ENCODE measurements around the gene BAHCC1.

BAHCC1 gene

GRCh38 chr17:81515530-81516041 lies 120.3 kb downstream of the BAHCC1 start:
- peak overlapping the region; percentile 67 for H3K4me3 ChIP-seq (ENCODE audit: low read depth, low read length)
- TF ChIP-seq, protein P1, sequence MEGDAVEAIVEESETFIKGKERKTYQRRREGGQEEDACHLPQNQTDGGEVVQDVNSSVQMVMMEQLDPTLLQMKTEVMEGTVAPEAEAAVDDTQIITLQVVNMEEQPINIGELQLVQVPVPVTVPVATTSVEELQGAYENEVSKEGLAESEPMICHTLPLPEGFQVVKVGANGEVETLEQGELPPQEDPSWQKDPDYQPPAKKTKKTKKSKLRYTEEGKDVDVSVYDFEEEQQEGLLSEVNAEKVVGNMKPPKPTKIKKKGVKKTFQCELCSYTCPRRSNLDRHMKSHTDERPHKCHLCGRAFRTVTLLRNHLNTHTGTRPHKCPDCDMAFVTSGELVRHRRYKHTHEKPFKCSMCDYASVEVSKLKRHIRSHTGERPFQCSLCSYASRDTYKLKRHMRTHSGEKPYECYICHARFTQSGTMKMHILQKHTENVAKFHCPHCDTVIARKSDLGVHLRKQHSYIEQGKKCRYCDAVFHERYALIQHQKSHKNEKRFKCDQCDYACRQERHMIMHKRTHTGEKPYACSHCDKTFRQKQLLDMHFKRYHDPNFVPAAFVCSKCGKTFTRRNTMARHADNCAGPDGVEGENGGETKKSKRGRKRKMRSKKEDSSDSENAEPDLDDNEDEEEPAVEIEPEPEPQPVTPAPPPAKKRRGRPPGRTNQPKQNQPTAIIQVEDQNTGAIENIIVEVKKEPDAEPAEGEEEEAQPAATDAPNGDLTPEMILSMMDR (IDR thresholded peaks at IDR 0.05; ENCODE audit: low read depth, low read length), result no peak

All from WI38 (cell line).